HG03378 (cell line): ENCODE data around the gene POLR3C.

Source experiments
- ATAC-seq: cut with Tn5 transposase; IDR thresholded peaks from one replicate; pipeline ENCODE4 v1.9.1; 2021; ENCODE audit warnings: mild to moderate bottlenecking, moderate library complexity; ENCODE audit not compliant: unreplicated experiment

Gene POLR3C

GRCh38 chr1:145868232-145868631 lies 44.2 kb downstream of the POLR3C start:
- ATAC-seq, result no peak

DNA sequence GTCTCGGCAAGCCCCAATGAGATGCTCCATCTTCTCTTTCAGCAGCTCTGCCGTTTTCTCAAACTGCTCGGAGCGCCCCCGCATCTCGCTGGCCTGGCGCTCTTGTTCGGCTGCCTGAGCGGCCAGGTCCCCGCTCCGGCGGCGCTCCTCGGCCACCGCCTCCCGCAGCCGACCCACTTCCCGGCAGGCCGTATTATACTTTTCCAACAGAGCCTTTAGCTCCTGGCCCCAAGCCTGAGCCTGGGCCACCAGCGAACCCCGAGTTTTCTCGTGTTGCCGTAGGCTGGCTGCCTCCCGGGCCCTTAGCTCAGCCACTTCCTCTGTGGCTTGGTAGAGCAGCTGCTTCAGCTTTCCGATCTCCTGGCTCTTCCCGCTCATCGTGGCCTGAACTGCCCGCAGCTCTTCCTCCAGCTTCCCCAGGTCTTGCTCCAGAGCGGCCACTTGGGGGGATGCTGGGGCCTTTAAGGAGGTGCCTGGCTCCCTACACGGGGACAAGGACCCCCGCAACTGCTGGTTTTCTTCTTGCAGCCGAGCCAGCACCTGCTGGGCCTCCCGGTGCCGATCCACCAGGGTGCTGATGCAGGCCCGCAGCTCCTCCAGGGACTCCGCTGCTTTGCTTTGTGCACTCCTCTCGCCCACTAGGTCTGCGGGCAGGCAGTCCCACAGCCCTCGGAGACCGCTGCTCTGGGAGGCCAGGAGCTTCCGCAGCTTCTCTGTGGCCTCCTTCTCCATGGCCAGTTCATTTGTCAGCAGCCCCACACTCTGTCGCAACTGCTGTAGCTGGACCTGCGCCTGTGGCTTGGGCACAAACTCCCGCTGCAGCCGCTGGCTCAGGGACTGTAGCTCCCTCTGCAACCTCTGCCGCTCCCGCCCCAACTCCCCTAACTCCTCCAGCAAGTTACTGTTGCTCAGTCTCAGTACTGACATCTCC lies 48.3 kb downstream of the POLR3C start:
- ATAC-seq, result no peak

- ATAC-seq, result no peak
These were observed 50.6 kb downstream of the POLR3C start for GRCh38 chr1:145874646-145875045.

GRCh38 chr1:145877923-145878486 lies 54.0 kb downstream of the POLR3C start:
- no peak for ATAC-seq

GRCh38 chr1:145878724-145879123 lies 54.7 kb downstream of the POLR3C start:
- no peak for ATAC-seq

DNA sequence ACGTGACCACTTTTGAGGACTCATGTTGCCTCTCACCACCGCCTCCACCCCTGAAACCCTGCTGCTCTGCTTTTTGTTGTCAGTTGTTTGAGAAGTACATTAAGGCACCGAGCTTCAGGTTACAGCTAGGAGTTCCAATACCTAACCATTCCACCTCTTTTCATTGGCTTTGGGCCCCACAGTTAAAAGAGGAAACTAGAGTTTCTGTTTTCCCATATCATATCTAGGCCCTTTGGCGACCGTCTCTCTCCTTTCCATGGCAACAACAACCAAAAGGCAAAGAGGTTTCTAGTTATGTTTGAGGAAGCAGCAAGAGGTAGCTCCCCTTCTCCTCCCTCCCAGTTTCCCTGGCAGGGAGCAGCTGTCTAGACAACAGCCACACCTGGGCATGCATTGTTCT lies 55.8 kb downstream of the POLR3C start:
- ATAC-seq, result no peak

DNA sequence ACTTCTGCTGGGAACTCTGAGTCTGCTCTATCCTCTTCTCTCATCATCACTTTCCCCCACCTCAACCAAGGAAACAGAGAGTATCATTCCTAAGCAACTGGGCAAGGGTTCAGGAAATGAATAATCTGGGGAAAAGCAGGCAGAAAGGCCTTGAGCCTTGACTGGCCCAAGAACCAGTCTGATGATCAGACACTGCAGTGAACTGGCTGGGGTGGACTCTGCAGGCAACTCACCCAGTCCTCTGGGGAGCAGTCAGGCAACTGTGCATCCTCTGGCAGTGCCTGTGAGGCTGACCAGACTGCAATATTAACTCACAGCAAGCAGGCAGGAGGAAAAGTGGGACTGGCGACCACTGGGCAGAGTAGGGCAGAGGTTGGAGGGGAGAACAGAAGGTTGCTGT lies 60.7 kb downstream of the POLR3C start:
- ATAC-seq, result no peak

GRCh38 chr1:145885738-145886287 lies 61.8 kb downstream of the POLR3C start, which contains the start of gene ANKRD35:
ANKRD35 (minus strand) TSS chr1:145885866; CDS start chr1:145885758, 108 bp downstream.
- ATAC-seq, result peak; percentile 97

DNA sequence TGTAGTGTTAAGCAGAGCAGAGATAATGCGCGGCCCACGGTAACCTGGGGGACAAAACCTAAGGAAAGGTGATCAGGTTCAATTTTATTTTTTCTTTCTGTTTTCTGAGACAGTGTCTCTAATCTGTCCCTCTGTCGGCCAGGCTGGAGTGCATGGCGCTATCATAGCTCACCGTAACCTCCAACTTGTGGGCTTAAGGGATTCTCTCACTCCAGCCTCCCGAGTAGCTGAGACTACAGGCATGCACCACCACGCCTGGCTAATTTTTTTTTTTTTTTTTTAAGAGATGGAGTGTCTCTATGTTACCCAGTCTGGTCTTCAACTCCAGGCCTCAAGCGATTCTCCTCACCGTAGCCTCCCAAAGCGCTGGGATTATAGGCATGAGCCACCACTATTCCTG lies 62.4 kb downstream of the POLR3C start:
- ATAC-seq, result no peak

GRCh38 chr1:145886816-145887215 lies 62.8 kb downstream of the POLR3C start:
- no peak for ATAC-seq

GRCh38 chr1:145887631-145888030 lies 63.6 kb downstream of the POLR3C start:
- no peak for ATAC-seq

DNA sequence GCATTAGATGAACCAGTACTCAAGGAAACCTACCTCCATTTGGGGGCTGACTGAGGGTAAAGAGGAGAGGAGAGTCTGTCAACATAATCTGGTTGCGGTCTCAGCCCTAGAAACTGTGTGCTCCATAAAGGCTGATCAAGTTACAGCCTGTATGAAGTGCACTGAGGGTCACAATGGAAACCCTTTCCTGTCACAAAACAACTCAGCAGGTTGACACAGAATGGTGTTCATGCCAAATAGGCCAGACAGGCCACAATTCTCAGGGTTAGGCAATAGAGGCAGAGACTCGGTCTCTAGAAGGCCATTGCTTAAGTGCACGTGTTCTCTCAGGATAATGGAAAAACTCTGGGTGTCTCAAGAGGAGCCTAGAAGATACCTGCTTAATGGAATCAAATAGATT lies 65.7 kb downstream of the POLR3C start:
- ATAC-seq, result no peak

- no peak for ATAC-seq
These were observed 67.1 kb downstream of the POLR3C start for GRCh38 chr1:145891143-145891542.

DNA sequence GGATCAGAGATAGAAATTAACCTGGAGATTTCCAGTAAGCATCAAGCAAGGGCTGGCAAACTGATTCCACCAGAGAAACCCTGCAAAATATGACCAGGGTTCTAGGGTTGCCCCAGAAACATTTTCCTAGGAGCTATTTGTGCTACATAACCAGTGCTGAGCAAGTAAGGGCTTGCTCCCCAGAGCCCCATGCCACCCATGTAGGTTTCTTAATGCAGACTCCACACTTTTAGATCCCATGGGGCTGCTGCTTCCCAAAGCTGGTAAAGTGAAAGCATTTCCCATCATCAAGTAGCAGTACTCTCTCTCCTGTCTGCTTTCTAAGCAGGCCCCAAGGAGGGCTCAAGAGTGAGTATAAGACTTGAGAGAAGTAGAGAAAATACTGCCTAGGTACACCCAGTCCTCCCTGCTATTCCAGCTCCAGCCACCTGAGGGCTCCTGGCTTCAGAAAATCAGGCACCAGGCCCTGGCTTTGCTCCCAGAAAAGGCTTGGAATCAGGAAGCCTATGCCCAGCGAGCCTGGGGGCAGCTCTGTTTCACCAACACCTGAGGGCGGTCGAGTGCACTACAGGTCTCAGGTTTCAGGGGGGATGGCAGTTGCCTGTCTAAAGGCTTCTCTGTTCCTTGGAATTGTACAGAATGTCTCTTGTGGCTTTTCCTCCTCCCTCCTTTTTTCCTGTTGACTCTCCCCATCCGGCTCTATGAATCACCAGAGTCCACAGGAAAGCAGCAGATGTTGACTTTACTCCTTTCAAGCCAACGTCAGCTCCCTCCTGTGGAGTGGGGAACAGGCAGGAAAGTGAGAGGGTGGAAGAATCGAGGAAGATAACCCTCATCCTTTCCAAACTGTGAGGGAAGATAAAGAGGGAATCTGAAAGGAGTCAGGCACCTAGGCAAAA lies 67.8 kb downstream of the POLR3C start:
- ATAC-seq, result no peak

DNA sequence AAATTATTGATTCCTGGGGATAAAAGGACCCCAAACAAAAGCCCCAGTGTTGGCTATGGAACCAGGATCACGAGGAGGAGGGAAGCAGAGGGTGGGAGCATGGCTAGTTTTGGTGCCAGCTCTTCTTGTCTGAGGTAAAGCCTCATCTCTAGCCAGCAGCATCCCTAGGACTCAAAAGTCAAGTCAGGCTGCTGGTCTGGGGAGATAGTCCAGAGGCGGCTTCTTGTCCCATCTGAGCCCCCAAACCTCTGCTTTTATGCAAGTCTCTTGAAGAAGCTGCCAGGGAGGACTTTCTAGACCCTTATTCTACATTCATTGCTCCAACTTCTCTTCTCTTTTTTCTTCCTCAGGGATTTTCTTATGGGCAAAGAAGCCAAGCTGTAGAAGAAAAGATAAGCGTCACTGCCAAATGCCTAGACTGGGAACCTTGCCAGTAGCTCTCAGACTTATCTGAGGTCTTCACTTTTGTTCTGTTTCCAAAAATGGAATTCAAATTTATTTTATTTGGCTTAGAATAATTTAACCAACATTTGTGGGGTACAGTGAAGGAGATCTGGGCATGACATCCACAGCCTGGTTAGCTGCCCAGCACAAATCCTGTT lies 68.6 kb downstream of the POLR3C start:
- no peak for ATAC-seq

DNA sequence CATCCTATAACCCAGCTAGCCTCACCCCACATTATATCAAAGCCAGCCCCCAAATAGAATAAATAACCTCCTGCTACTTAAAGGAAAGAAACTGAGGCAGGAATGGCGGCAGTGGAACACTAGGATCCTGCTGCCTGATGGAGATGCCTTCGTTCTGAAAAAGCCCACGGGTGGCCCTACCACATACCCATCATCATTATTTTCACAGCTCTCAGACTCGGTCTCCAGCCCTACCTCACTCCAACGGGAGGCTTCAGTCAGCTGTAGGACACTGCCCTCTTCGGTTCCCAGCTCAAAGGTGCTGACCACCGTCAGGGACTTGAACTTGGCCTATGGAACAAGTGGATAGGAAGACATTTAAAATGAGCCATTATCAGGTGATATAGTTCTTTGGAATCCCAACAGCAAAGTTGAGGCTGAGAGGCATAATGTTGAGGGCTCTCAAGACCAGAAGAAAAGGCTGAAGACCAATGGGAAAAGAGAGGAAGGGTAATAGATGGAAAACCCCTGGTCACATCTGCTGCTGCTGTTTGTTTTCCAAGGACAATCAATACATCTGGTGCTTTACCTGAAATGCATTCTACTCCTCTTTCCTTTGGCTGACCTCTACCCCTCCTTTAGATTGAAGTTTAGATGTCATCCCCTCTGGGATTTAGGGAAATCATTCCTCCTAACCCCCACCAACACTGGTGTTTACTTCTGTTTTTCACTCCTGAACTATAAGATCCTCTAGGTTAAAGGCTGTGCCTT lies 69.5 kb downstream of the POLR3C start:
- ATAC-seq, result no peak
